Panc1 (cell line): Measurements from ENCODE around the gene PTGS2. TPM values are rescaled to one million over a fixed set of nuclear protein-coding genes. Genes with fewer than 3 reads are reported as not detected.

Source experiments
- ATAC-seq: fragments of 200-7000 bp; cut with Tn5 transposase; 2 replicates; pipeline ENCODE4 v1.9.1; 2020; ENCODE audit warnings: mild to moderate bottlenecking, moderate library complexity
- BruUV-seq: library from RNA; stranded (reverse); fragments of 400-500 nt; replicated peaks from 2 replicates; lab custom pipeline; 2021; lab: Mats Ljungman, UMichigan
- CTCF ChIA-PET: fragments of 300-600 bp; sonication (Branson Sonifier 250); formaldehyde crosslinking; loops from one replicate; lab custom pipeline; 2022; ENCODE audit warnings: antibody characterized with exemption; lab: Charles Lee
- POLR2A ChIA-PET: fragments of 300-600 bp; sonication (Branson Sonifier 250); formaldehyde crosslinking; loops from one replicate; lab custom pipeline; 2022; ENCODE audit warnings: antibody characterized with exemption; lab: Charles Lee
- DNase-seq: peaks from one replicate; pipeline ENCODE4 v3.0.0-alpha.2; 2010; ENCODE audit warnings: low read depth, low spot score
- H3K27ac ChIP-seq: 2 replicates; pipeline ENCODE4 v1.5.1; 2011; ENCODE audit warnings: mild to moderate bottlenecking, low read length, inconsistent platforms
- H3K27me3 ChIP-seq: fragments of 200-500 bp; sonication (Bioruptor generic); 2 replicates; pipeline ENCODE4 v1.6.0; 2014; ENCODE audit warnings: low read length, inconsistent platforms; ENCODE audit not compliant: control insufficient read depth, insufficient read depth
- H3K36me3 ChIP-seq: fragments of 200-500 bp; sonication (Bioruptor generic); 2 replicates; pipeline ENCODE4 v1.5.1; 2014; ENCODE audit warnings: inconsistent platforms, mild to moderate bottlenecking, low read length, moderate library complexity; ENCODE audit not compliant: control insufficient read depth, insufficient read depth
- H3K4me1 ChIP-seq: 2 replicates; pipeline ENCODE4 v1.5.1; 2011; ENCODE audit warnings: inconsistent platforms, mild to moderate bottlenecking, low read length, moderate library complexity; ENCODE audit not compliant: control insufficient read depth, insufficient read depth
- H3K4me3 ChIP-seq, 2 experiments: 2 replicates each; pipeline ENCODE4 v1.5.1; 2011 to 2012; ENCODE audit warnings: low read depth in 2 of 2, low read length in 2 of 2, mild to moderate bottlenecking in 2 of 2, inconsistent platforms in 1 of 2, moderate library complexity in 1 of 2
- H3K9me3 ChIP-seq: fragments of 200-500 bp; sonication (Bioruptor generic); 2 replicates; pipeline ENCODE4 v1.5.1; 2014; ENCODE audit warnings: low read depth, mild to moderate bottlenecking, inconsistent platforms, low read length, moderate library complexity; ENCODE audit not compliant: control insufficient read depth, insufficient read depth
- POLR2AphosphoS5 ChIP-seq: IDR thresholded peaks from 2 replicates; pipeline ENCODE4 v1.6.1; 2012; ENCODE audit warnings: mild to moderate bottlenecking, low read depth, low read length, moderate library complexity
- SIN3A ChIP-seq: IDR thresholded peaks from 2 replicates; pipeline ENCODE4 v1.6.1; 2012; ENCODE audit warnings: low read depth, mild to moderate bottlenecking, low read length, moderate library complexity, borderline replicate concordance; ENCODE audit not compliant: insufficient read depth
- TCF7L2 ChIP-seq: IDR thresholded peaks from 2 replicates; pipeline ENCODE4 v1.6.1; 2011; ENCODE audit warnings: mild to moderate bottlenecking, low read depth, low read length, inconsistent platforms
- in situ Hi-C: cut with HindIII; loops from 2 replicates; pipeline ENCODE4 v1.10.0; 2016; ENCODE audit warnings: low sequenced_read_pairs, low pct_unique_long_range_greater_than_20kb
- intact Hi-C: fragments of 100-400 bp; cut with micrococcal nuclease; formaldehyde crosslinking; loops from one replicate; pipeline ENCODE4 v1.10.0; 2022; ENCODE audit not compliant: unreplicated experiment
- total RNA-seq: library from RNA; stranded (reverse); gene quantifications from one replicate; pipeline ENCODE4 v1.2.1, GENCODE V29; 2021; ENCODE audit not compliant: unreplicated experiment
- TF ChIP-seq, protein P1 (sequence below), 2 experiments: IDR thresholded peaks; 2 replicates each; pipeline ENCODE4 v1.6.1; 2011 to 2012; ENCODE audit warnings: low read depth in 2 of 2, control low read depth in 1 of 2, low read length in 1 of 2, mild to moderate bottlenecking in 1 of 2, moderate library complexity in 1 of 2; ENCODE audit not compliant: insufficient read depth in 1 of 2
- TF ChIP-seq, protein P2 (sequence below): fragments of 450-650 bp; IDR thresholded peaks from 2 replicates; pipeline ENCODE4 v1.5.1; 2017; ENCODE audit warnings: mild to moderate bottlenecking

PTGS2 gene
- total RNA-seq, 1 experiment from 2014 or later, result not detected

- no TSS peak for BruUV-seq
- Histone ChIP-seq H3K9me3 (no peaks in the 10 kb centered on the region), H3K4me1 (no peaks in the 10 kb centered on the region), H3K27me3 (no peaks in the 10 kb centered on the region), H3K4me3 (no peak overlapping the region), H3K27ac (no peak overlapping the region), H3K36me3 (no peaks in the 10 kb centered on the region)
- ChIA-PET CTCF (no interaction called here), POLR2A (no interaction called here)
- ATAC-seq (no peak), DNase-seq (no peak)
- intact Hi-C loops (no loop called here), in situ Hi-C loops (no loop called here)
- TF ChIP-seq, protein P1, sequence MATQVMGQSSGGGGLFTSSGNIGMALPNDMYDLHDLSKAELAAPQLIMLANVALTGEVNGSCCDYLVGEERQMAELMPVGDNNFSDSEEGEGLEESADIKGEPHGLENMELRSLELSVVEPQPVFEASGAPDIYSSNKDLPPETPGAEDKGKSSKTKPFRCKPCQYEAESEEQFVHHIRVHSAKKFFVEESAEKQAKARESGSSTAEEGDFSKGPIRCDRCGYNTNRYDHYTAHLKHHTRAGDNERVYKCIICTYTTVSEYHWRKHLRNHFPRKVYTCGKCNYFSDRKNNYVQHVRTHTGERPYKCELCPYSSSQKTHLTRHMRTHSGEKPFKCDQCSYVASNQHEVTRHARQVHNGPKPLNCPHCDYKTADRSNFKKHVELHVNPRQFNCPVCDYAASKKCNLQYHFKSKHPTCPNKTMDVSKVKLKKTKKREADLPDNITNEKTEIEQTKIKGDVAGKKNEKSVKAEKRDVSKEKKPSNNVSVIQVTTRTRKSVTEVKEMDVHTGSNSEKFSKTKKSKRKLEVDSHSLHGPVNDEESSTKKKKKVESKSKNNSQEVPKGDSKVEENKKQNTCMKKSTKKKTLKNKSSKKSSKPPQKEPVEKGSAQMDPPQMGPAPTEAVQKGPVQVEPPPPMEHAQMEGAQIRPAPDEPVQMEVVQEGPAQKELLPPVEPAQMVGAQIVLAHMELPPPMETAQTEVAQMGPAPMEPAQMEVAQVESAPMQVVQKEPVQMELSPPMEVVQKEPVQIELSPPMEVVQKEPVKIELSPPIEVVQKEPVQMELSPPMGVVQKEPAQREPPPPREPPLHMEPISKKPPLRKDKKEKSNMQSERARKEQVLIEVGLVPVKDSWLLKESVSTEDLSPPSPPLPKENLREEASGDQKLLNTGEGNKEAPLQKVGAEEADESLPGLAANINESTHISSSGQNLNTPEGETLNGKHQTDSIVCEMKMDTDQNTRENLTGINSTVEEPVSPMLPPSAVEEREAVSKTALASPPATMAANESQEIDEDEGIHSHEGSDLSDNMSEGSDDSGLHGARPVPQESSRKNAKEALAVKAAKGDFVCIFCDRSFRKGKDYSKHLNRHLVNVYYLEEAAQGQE (IDR thresholded peaks at IDR 0.05; ENCODE audit: insufficient read depth in 1 of 2, low read depth in 2 of 2, low read length in 1 of 2), result no peak
- no peak for TF ChIP-seq SIN3A
- TF ChIP-seq, protein P2, sequence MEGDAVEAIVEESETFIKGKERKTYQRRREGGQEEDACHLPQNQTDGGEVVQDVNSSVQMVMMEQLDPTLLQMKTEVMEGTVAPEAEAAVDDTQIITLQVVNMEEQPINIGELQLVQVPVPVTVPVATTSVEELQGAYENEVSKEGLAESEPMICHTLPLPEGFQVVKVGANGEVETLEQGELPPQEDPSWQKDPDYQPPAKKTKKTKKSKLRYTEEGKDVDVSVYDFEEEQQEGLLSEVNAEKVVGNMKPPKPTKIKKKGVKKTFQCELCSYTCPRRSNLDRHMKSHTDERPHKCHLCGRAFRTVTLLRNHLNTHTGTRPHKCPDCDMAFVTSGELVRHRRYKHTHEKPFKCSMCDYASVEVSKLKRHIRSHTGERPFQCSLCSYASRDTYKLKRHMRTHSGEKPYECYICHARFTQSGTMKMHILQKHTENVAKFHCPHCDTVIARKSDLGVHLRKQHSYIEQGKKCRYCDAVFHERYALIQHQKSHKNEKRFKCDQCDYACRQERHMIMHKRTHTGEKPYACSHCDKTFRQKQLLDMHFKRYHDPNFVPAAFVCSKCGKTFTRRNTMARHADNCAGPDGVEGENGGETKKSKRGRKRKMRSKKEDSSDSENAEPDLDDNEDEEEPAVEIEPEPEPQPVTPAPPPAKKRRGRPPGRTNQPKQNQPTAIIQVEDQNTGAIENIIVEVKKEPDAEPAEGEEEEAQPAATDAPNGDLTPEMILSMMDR, result no peak
- no peak for TF ChIP-seq POLR2AphosphoS5
- no peak for TF ChIP-seq TCF7L2
Measured at GRCh38 chr1:186658999-186659398, 21.2 kb downstream of the PTGS2 start.

DNA sequence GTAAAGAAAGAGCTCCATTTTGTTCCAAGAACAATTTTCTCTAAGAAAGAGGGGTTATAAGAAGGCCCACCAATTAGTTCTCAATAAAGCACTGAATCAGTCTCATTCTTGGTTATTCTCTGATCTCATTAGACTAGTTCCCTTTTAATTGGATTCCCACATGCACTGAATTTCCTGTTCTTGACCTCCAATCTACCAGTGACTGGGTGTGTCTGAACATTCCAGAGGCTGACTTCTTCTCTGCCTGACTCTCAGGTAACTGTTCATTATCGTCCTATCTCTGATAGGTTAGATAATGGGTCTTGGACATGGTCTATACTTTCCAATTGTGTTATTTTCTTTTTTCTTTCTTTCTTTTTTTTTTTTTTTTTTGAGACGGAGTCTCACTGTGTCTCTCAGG lies 22.7 kb downstream of the PTGS2 start:
- no peaks in the 10 kb centered on the region for H3K4me1 ChIP-seq
- no peaks in the 10 kb centered on the region for H3K9me3 ChIP-seq
- in situ Hi-C loops, result no loop called here
- no peak overlapping the region for H3K27ac ChIP-seq
- no peaks in the 10 kb centered on the region for H3K36me3 ChIP-seq
- ATAC-seq (no peak), DNase-seq (no peak)
- BruUV-seq, result no TSS peak
- no peak for TF ChIP-seq TCF7L2
- ChIA-PET POLR2A (no interaction called here), CTCF (no interaction called here)
- H3K4me3 ChIP-seq, result no peak overlapping the region
- intact Hi-C loops, result no loop called here
- no peaks in the 10 kb centered on the region for H3K27me3 ChIP-seq

GRCh38 chr1:186655876-186656275 lies 24.3 kb downstream of the PTGS2 start:
- no peak overlapping the region for H3K27ac ChIP-seq
- intact Hi-C loops (no loop called here), in situ Hi-C loops (no loop called here)
- BruUV-seq, result no TSS peak
- H3K4me3 ChIP-seq, result no peak overlapping the region
- H3K4me1 ChIP-seq, result no peaks in the 10 kb centered on the region
- H3K36me3 ChIP-seq, result no peaks in the 10 kb centered on the region
- H3K27me3 ChIP-seq, result no peaks in the 10 kb centered on the region
- no peaks in the 10 kb centered on the region for H3K9me3 ChIP-seq
- DNase-seq (no peak), ATAC-seq (no peak)
- POLR2A ChIA-PET, result no interaction called here
- CTCF ChIA-PET, result no interaction called here
- TF ChIP-seq POLR2AphosphoS5 (no peak), SIN3A (no peak)
- TF ChIP-seq, protein P1 (IDR thresholded peaks at IDR 0.05; ENCODE audit: insufficient read depth in 1 of 2, low read depth in 2 of 2, low read length in 1 of 2), result no peak
